Measurements from ENCODE around the gene EMSY. TPM values are rescaled to one million over a fixed set of nuclear protein-coding genes. Genes with fewer than 3 reads are reported as not detected.

Gene EMSY
- total and polyA plus RNA-seq, 4 donors: 3.6 to 35.0 (median 17.8) TPM

- 89 to 90% methylated on average over 18 of the region's 18 CpGs for WGBS, 2 donors
- Histone ChIP-seq H3K27ac (ENCODE audit: low read depth in 1 of 2, low read length in 2 of 2) (no peak overlapping the region), H3K27me3 (ENCODE audit: control insufficient read depth in 1 of 2, insufficient read depth in 2 of 2, low read length in 1 of 2) (no peaks in the 10 kb centered on the region), H3K9me3 (ENCODE audit: control insufficient read depth, low read length) (no peaks in the 10 kb centered on the region), H3K4me3 (ENCODE audit: low read length in 2 of 2) (no peak overlapping the region), H3K36me3 (ENCODE audit: control insufficient read depth in 1 of 2, insufficient read depth in 2 of 2, low read length in 1 of 2) (no peaks in the 10 kb centered on the region), H3K4me1 (ENCODE audit: control insufficient read depth in 1 of 2, insufficient read depth in 2 of 2, low read length in 2 of 2) (no peaks in the 10 kb centered on the region)
- intact Hi-C loops (cut with DNase I): loop anchor here (2.0 to 5.0 kb wide), 2 partner anchors 81 to 83 kb away; no protein-coding TSS in a partner anchor
- ATAC-seq (ENCODE audit: low FRiP score) (no peak), DNase-seq (peak; percentile 45 to 71)
Measured at GRCh38 chr11:76599041-76600013, 154.5 kb downstream of the EMSY start.

DNA sequence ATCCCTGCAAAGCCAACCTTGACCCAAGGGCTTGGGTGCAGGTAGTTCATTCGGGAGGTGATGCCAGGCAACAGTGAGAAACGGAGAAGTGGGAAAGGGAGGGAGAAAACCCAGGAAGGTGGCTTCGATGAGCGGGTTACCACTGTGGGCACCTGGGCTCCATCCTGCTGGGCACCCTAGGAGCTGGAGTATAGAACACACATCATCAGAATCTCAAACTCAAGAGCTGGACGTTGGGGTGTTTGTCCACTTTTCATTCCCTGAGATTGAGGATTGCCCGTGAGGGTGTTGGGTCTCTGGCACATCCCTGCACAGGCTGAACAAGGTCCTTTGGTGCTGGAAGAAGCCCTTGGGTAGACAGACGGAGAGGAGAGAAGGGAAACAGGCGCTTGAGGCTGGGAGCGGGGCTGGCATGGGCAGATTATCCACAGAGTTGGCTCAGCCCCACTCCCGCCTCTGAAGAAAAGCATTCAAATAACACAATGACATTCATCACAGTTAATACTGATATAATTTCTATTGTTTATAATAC is 155.4 kb downstream of the EMSY start:
- Histone ChIP-seq H3K4me3 (ENCODE audit: low read length in 2 of 2) (no peak overlapping the region), H3K4me1 (ENCODE audit: control insufficient read depth in 1 of 2, insufficient read depth in 2 of 2, low read length in 2 of 2) (no peaks in the 10 kb centered on the region), H3K36me3 (ENCODE audit: control insufficient read depth in 1 of 2, insufficient read depth in 2 of 2, low read length in 1 of 2) (no peaks in the 10 kb centered on the region), H3K27ac (ENCODE audit: low read depth in 1 of 2, low read length in 2 of 2) (no peak overlapping the region), H3K9me3 (ENCODE audit: control insufficient read depth, low read length) (no peaks in the 10 kb centered on the region), H3K27me3 (ENCODE audit: control insufficient read depth in 1 of 2, insufficient read depth in 2 of 2, low read length in 1 of 2) (no peaks in the 10 kb centered on the region)
- DNase-seq (peak in 1 of 2 donors; percentile 34), ATAC-seq (ENCODE audit: low FRiP score) (no peak)
- intact Hi-C loops (cut with DNase I): no loop called here
- 92 to 93% methylated on average over 10 of the region's 10 CpGs for WGBS, 2 donors

DNA sequence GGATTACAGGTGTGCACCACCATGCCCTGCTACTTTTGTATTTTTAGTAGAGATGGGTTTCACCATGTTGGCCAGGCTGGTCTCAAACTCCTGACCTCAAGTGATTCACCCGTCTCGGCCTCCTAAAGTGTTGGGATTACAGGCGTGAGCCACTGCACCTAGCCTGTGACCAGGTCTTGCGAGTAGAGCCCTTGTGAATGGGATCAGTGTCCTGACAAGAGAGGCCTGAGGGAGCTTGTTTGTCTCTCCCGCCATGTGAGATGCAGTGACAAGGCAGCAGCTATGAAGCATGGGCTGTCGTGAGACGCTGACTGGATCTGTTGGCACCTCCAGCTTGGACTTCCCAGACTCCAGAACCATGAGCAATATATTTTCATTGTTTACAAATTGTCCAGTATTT is 156.5 kb downstream of the EMSY start:
- Histone ChIP-seq H3K36me3 (ENCODE audit: control insufficient read depth in 1 of 2, insufficient read depth in 2 of 2, low read length in 1 of 2) (no peaks in the 10 kb centered on the region), H3K4me3 (ENCODE audit: low read length in 2 of 2) (no peak overlapping the region), H3K27ac (ENCODE audit: low read depth in 1 of 2, low read length in 2 of 2) (no peak overlapping the region), H3K4me1 (ENCODE audit: control insufficient read depth in 1 of 2, insufficient read depth in 2 of 2, low read length in 2 of 2) (no peaks in the 10 kb centered on the region), H3K9me3 (ENCODE audit: control insufficient read depth, low read length) (no peaks in the 10 kb centered on the region), H3K27me3 (ENCODE audit: control insufficient read depth in 1 of 2, insufficient read depth in 2 of 2, low read length in 1 of 2) (no peaks in the 10 kb centered on the region)
- intact Hi-C loops (cut with DNase I): loop anchor here in 1 of 2 donors (1.0 kb wide), 1 partner anchor 23 kb away; no protein-coding TSS in a partner anchor
- 83 to 84% methylated on average over 7 of the region's 7 CpGs for WGBS, 2 donors
- ATAC-seq (ENCODE audit: low FRiP score): no peak
- DNase-seq: peak in 1 of 2 donors; percentile 51

DNA sequence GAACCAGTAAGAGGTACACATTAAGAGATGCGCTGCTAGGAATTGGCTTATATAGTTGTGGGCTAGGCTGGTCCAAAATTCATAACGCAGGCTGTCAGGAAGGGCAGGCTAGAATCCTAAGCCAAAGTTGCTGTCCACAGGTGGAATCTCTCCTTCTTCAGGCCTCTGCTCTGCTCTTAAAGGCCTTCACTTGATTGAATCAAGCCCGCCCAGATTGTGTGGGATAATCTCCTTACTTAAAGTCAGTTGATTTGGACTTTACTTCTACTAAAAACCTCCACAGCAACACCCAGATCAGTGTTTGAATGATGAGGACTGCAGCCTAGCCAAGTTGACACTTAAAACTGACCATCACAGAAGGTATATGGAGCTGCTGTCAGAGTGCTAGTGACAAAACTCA is 156.9 kb downstream of the EMSY start:
- H3K4me1 ChIP-seq (ENCODE audit: control insufficient read depth in 1 of 2, insufficient read depth in 2 of 2, low read length in 2 of 2): no peaks in the 10 kb centered on the region
- 57 to 97% methylated on average over 3 of the region's 3 CpGs for WGBS, 2 donors
- no peak overlapping the region for H3K27ac ChIP-seq (ENCODE audit: low read depth in 1 of 2, low read length in 2 of 2)
- DNase-seq (peak in 1 of 2 donors; percentile 2), ATAC-seq (ENCODE audit: low FRiP score) (no peak)
- H3K9me3 ChIP-seq (ENCODE audit: control insufficient read depth, low read length): no peaks in the 10 kb centered on the region
- intact Hi-C loops (cut with DNase I): loop anchor here in 1 of 2 donors (1.0 kb wide), 1 partner anchor 23 kb away; no protein-coding TSS in a partner anchor
- no peak overlapping the region for H3K4me3 ChIP-seq (ENCODE audit: low read length in 2 of 2)
- no peaks in the 10 kb centered on the region for H3K36me3 ChIP-seq (ENCODE audit: control insufficient read depth in 1 of 2, insufficient read depth in 2 of 2, low read length in 1 of 2)
- no peaks in the 10 kb centered on the region for H3K27me3 ChIP-seq (ENCODE audit: control insufficient read depth in 1 of 2, insufficient read depth in 2 of 2, low read length in 1 of 2)

- 79 to 91% methylated on average over 8 of the region's 8 CpGs for WGBS, 2 donors
- intact Hi-C loops (cut with DNase I): no loop called here
- peak; percentile 50 to 80 for DNase-seq
- H3K27ac ChIP-seq (ENCODE audit: low read depth in 1 of 2, low read length in 2 of 2): no peak overlapping the region
- no peak overlapping the region for H3K4me3 ChIP-seq (ENCODE audit: low read length in 2 of 2)
- no peaks in the 10 kb centered on the region for H3K9me3 ChIP-seq (ENCODE audit: control insufficient read depth, low read length)
- H3K36me3 ChIP-seq (ENCODE audit: control insufficient read depth in 1 of 2, insufficient read depth in 2 of 2, low read length in 1 of 2): no peaks in the 10 kb centered on the region
- no peaks in the 10 kb centered on the region for H3K4me1 ChIP-seq (ENCODE audit: control insufficient read depth in 1 of 2, insufficient read depth in 2 of 2, low read length in 2 of 2)
- ATAC-seq (ENCODE audit: low FRiP score): peak; percentile 1
- no peaks in the 10 kb centered on the region for H3K27me3 ChIP-seq (ENCODE audit: control insufficient read depth in 1 of 2, insufficient read depth in 2 of 2, low read length in 1 of 2)
Measured at GRCh38 chr11:76602431-76602861, 157.6 kb downstream of the EMSY start.

Other genes with a start within 250 kb of the EMSY start
- gene WNT11, start 238.5 kb upstream of the EMSY start, total RNA-seq: 10 to 100 TPM in 1 of 2 donors, 1 to 10 TPM in 1; 7.4 to 30.0 TPM
- gene WNT11, start 238.5 kb upstream of the EMSY start, polyA plus RNA-seq: under 1 TPM; 0.25 to 0.87 TPM
- 10 to 100 TPM; 36.7 to 41.0 TPM for gene THAP12, start 63.9 kb upstream of the EMSY start, total RNA-seq
- gene THAP12, start 63.9 kb upstream of the EMSY start, polyA plus RNA-seq: 10 to 100 TPM; 20.4 to 27.7 TPM
- gene GVQW3, start 63.7 kb upstream of the EMSY start, total RNA-seq: 1 to 10 TPM; 1.9 to 3.7 TPM
- gene GVQW3, start 63.7 kb upstream of the EMSY start, polyA plus RNA-seq: 1 to 10 TPM in 1 of 2 donors, under 1 TPM in 1; 0.50 to 2.0 TPM
- gene LRRC32, start 225.7 kb downstream of the EMSY start, total RNA-seq: 100 to 1,000 TPM; 130 to 174 TPM
- 100 to 1,000 TPM in 1 of 2 donors, 10 to 100 TPM in 1; 38.8 to 121 TPM for gene LRRC32, start 225.7 kb downstream of the EMSY start, polyA plus RNA-seq